ENCODE results near the gene TSC2.
"Not testable (repeated sequence)": the region's sequence is repeated elsewhere in the genome, so short reads cannot be mapped to it uniquely, and the experiment has no call there.

- TF ChIP-seq CTCF (IDR thresholded peaks at IDR 0.05; ENCODE audit: low read depth, low read length, missing input control); ZBTB33 (IDR thresholded peaks at IDR 0.05); TAF1 (conservative IDR thresholded peaks at IDR 0.05); REST (IDR thresholded peaks at IDR 0.05); JUND (IDR thresholded peaks at IDR 0.05); YY1 (IDR thresholded peaks at IDR 0.05); GABPA (IDR thresholded peaks at IDR 0.05 in 1 of 2, conservative IDR thresholded peaks at IDR 0.05 in 1 of 2); RAD21 (IDR thresholded peaks at IDR 0.05); EGR1 (IDR thresholded peaks at IDR 0.05; ENCODE audit: low read depth in 2 of 2); SP1 (IDR thresholded peaks at IDR 0.05); RXRA (IDR thresholded peaks at IDR 0.05); MAX (IDR thresholded peaks at IDR 0.05): not testable (repeated sequence)
These were observed 76.1 kb downstream of the TSC2 start for GRCh38 chr16:2123706-2124376.

Data from liver (tissue), 3 donors.